HG03442 (cell line): ENCODE results near the gene RNF213.
"Not testable (repeated sequence)": the region's sequence is repeated elsewhere in the genome, so short reads cannot be mapped to it uniquely, and the experiment has no call there.

ENCODE experiments used
- ATAC-seq: cut with Tn5 transposase; IDR thresholded peaks from one replicate; pipeline ENCODE4 v1.9.1; 2021; ENCODE audit warnings: mild to moderate bottlenecking, moderate library complexity; ENCODE audit not compliant: unreplicated experiment

Gene RNF213

DNA sequence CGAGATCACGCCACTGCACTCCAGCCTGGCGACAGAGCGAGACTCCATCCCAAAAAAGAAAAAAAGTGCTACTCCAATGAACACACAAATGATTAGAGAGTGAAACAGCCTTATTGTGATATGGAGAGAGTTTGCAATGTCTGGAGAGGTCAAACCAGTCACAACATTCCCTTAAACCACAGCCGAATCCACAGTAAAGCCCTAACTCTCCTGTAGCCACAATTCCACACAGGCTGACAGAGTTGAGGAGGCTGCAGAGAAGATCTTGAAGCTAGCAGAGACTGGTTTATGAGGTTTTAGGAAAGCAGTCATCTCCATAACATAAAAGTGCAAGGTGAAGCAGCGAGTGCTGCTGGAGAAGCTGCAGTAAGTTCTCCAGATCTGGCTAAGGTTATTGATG lies 6.7 kb downstream of the RNF213 start:
- no peak for ATAC-seq

DNA sequence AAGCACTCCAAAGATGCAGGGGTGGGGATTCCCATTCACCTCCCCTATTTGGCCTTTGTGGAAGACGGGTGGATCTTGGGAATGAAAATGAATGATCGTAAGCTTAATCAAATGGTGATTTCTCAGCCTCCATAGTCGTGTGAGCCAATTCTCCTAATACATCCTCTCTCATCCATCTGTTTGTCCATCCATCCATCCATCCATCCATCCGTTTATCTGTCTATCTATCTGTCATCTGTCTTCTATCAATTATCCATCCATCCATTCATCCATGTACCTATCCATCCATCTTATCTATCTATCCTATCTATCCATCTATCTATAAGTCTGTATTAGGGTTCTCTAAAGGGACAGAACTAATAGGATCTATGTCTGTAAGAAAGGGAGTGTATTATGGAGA lies 7.8 kb downstream of the RNF213 start:
- no peak for ATAC-seq

DNA sequence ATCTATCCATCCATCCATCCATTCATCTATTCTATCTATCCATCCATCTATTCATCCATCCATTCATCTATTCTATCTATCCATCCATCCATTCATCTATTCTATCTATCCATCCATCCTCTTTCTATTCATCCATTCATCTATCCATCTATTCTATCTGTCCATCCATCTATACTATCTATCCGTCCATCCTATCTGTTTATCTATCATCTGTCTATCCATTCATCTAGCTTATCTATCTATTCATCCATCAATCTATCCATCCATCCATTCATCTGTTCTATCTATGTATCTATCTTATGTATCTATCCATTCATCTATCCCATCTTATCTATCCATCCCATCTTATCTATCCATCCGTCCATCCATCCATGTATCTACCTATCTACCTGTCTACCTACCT lies 8.8 kb downstream of the RNF213 start:
- no peak for ATAC-seq

DNA sequence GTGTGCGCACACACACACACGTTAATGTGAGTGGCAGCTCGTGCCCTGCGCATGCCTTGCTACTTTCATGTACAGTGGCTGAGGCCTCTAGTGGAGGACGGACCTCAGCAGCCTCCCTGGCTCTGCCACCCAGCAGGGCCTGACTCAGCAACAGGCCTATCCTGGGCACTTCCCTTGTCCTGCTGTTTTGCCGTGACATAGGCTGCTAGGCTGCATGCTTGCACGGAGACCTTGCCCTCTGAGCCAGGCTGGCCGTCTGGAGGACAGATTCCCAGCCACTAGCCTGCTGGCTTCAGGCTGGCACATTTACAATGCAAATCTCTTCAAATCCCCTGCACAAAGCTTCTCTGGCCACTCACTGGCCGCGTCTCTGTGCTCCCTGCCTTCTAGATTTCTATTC lies 9.5 kb downstream of the RNF213 start:
- no peak for ATAC-seq

DNA sequence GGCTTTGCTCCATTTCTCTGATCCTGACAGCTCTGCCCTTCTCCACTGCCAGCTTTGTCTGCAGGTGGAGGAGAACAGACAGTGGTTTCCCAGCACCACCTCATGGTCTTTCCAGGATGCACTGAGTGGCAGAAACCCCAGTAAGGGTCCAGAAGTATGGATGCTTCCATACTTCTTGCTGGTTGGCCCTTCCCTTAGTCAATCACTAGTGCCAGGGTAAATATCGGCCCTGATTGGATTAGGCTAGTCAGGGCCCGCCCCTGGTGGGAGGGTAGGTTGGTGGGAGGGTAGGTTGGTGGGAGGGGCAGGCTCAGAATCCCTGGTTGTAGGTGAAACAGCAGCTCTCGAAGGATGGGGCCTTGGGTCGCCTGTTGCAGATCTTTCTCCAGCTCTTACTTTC lies 10.2 kb downstream of the RNF213 start:
- ATAC-seq = no peak

DNA sequence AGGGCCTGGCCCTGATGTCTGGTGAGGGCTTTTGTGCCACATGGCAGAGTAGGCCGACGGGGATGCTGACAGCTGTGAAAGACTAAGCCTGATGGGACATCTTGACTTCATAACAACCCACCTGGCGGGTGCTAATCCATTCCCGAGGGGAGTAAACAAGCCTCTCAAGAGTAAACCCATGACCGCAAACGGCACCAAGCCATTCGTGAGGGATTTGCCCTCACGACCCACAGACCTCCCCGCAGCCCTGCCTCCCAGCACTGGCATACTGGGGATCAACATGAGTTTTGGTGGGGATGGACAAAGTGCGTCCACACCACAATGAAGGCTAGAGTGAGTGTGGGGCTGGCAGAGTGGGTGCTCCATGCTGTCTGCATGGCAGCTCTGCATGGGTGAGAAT lies 11.7 kb downstream of the RNF213 start:
- no peak for ATAC-seq

DNA sequence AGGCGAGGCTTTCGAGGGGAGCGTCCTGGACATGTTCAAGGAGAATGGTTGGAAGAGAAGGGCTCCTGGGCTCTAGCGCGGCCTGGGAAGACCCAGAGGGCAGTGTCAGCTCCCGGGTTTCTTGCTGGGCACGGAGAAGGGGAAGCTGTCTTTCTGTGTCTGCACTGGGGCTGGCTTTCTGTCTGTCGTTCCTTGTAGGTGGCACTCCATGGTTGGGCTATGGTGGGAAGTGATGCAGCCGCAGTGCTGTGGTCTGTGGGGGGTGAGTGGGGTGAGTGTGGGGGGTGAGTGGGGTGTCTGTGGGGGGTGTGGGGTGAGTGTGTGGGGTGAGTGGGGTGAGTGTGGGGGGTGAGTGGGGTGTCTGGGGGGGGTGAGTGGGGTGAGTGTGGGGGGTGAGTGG lies 13.7 kb downstream of the RNF213 start:
- no peak for ATAC-seq

DNA sequence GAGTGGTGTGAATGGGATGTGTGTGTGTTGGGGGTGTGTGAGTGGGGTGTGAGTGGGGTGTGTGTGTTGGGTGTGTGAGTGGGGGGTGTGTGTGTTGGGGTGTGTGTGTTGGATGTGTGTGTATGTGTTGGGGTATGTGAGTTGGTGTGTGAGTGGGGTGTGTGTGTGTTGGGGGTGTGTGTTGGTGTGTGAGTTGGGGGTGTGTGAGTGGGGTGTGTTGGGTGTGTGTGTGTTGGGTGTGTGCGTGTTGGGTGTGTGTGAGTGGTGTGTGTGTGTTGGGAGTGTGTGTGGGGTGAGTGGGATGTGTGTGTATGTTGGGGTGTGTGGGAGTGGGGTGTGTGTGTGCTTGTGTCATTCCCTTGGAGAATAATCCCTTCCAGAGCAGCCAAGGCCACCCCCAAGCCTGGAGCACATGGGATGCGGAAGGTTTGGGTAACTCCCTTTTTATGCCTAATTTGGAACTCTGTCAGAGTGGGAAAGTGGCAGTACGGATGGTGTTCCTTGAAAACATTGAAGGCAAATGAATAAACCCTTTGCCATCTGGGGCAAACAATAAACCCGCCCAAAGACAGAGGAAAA lies 14.3 kb downstream of the RNF213 start:
- ATAC-seq = no peak

DNA sequence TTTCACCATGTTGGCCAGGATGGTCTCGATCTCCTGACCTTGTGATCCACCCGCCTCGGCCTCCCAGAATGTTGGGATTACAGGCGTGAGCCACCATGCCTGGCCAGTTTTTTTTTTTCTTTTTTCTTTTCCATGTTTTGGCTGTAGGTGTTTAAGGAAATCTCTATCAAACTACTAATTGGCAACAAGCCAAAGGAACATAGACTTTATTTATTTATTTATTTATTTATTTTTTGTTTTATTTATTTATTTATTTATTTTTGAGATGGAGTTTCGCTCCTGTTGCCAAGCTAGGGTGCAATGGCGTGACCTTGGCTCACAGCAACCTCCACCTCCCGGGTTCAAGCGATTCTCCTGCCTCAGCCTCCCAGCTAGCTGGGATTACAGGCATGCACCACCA lies 15.2 kb downstream of the RNF213 start:
- ATAC-seq = not testable (repeated sequence)

DNA sequence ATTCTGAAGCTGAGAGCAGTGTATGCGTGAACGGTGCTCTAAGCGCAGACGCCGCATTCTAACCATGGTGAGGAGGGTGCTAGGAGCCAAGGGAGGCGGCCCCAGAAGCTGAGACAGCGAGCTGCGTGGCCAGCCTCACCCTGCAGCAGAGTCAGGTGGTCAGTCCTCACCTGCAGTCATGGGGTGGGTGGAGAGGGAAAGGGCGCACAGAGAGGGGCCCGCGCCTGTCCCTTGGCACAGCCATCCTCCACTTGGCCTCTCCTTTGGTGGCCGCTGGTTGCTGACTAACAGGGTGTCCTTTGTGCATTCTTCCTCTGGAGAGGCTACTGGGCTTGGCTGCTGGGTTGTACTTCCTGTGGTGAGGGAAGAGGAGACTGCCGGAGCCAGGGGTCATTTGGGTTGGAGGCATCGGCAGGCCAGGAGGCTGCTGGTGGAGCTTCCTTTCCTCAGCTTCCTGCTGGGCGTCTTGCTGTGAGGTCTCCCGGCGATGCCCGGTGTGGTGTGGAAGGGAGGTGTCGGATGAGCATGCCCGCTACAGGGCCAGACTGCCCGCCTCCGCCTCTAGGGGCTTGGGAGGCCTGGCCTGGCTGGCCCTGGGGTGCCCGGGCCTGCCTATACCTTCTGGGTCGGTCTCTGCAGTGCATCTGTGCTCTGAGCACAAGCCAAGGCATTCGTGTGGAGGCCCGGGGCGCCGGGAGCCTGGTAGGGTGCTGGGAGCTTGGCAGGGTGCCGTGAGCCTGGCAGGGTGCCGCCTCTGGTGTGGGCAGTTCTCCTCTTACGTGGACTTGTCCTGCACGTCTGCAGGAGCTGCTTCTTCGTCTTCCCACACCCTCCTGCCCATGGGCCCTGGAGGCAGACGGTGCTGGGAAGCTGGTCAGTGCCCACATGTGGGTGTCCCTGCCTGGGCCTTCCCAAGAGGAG lies 17.4 kb downstream of the RNF213 start:
- no peak for ATAC-seq

DNA sequence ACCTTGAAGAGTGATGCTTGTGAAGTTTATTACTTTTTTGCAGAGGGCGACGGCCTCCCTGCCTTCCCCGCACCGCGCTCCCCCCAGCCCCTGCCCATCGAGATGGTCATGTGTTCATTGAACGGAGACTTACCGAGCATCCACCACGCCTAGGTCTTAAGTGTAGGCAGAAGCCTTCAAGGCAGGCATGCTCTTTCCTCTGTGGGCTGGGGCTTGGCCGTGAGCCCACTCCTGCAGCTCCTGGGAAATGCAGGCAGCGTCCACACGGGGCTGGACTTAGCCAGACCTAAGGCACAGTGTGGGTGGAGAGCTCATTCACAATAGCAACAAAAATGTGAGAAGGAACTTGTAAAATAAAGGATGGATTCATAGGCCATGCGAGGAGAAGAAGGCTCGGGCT lies 19.2 kb downstream of the RNF213 start:
- no peak for ATAC-seq

DNA sequence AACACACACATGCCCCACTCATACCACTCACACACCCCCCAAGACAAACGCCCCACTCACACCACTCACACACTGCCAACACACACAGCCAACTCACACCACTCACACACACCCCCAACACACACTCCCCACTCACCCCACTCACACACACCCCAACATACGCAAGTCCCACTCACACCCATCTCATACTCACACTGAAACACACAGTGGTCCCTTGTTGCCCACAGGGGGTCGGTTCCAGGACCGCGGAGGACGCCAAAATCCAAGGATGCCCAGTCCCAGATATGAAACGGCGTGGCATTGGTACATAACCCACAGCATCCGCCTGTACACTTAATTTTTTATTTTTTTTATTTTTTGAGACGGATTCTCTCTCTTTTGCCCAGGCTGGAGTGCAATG lies 20.9 kb downstream of the RNF213 start:
- no peak for ATAC-seq

DNA sequence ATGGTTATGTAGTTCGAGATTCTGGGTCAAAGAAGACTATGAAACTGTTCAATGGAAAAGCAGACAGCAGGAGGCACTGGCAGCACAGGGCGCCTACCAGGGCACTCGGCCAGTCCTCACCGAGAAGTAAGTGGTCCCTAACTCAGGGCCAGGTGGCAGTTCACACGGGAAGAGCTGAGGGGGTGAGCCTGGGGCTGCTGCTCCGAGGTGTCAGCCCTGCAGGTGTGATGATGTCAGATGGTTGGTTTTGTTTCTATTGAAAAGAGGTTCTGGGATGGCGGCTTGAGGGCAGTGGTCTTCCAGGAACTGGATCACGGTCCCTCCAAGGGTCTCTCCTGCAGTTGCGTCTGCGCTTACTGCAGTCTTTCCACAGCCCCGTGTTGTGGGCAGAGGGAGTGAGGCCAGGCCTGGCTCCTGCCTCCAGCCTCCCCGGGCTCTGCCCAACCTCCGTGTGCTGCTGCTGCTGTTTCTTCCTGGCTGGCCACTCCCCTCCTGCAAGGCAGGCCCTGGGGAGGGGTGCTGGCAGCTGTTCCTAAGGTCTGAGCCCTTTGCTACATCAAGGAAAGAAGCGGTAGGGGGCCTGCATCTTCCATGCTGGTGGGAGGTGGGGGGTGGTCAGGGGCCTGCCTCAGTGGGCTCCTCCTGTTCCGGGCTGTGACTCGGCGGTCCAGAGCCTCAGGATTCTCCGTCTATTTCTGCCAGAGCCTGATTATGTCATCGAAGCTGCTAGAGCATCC lies 22.6 kb downstream of the RNF213 start:
- ATAC-seq = no peak

DNA sequence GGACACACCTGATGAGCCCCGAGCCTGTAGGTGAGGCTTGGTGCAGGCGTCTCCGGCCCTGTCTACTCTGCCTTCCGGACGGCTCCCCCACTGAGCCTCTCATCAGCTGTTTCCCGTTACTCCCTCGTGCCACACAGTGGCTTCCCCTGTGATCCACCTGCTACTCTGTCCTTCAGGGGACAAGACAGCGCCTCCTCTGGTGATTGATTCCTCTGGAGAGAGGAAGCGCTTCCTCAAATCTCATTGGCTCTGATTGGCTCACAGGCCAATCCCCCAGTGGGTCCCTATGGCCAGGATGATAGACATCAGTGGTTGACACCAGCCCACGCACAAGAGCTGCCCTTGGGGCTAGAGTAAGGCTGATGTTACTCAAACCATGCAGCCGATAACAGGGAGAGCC lies 24.0 kb downstream of the RNF213 start:
- no peak for ATAC-seq

DNA sequence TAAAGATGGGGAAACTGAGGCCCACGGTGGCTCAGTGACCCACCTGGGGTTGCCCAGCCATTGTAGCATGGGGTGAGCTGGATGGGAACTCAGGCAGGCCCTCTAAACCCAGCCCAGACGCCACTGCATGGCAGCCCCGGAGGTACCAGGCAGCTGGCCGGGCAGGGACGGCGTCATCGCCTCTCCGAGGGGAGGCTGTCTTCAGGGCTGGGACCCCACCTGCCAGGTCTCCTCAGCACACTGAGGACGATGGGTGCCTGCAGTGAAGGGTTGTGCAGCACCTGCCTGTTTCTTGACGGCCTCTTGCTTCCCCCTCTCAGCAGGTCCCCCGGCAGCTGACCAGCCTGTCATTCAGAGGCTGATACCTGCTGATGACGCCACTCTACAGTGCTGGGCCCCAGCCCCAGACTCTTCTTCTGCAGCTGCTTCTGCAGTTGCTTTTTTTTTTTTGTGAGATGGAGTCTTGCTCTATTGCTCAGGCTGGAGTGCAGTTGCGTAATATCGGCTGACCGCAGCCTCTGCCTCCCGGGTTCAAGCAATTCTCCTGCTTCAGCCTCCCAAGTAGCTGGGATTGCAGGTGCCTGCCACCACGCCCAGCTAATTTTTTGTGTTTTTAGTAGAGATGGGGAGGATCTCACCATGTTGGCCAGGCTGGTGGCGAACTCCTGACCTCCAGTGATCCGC lies 24.7 kb downstream of the RNF213 start:
- no peak for ATAC-seq

DNA sequence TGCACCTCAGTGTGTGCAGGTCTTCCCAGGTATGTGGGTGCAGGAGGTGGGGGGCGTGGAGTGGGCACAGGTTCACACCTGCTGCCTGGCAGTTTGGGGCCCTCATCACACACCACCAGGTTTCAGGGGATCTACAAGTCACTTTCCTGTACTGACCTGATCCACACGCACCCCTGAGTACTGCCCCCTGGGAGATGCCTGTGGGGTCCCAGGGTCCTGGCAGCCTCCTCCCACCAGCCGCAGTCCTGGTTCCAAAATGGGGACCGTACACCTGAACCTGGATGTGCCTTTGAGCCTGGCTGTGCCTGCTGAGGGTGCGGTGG lies 25.9 kb downstream of the RNF213 start:
- ATAC-seq = no peak

DNA sequence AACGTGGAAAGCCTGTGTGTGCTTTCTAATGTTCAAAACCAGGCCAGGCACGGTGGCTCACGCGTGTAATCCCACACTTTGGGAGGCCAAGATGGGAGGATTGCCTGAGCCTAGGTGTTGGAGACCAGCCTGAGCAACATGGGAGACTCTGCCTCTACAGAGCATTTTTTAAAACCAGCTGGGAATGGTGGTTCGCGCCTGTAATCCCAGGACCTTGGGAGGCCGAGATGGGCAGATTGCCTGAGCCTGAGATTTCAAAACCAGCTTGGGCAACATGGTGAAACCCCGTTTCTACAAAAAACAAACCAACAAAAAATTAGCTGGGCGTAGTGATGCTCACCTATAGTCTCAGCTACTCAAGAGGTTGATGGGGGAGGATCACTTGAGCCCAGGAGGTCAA lies 26.4 kb downstream of the RNF213 start:
- ATAC-seq = no peak

DNA sequence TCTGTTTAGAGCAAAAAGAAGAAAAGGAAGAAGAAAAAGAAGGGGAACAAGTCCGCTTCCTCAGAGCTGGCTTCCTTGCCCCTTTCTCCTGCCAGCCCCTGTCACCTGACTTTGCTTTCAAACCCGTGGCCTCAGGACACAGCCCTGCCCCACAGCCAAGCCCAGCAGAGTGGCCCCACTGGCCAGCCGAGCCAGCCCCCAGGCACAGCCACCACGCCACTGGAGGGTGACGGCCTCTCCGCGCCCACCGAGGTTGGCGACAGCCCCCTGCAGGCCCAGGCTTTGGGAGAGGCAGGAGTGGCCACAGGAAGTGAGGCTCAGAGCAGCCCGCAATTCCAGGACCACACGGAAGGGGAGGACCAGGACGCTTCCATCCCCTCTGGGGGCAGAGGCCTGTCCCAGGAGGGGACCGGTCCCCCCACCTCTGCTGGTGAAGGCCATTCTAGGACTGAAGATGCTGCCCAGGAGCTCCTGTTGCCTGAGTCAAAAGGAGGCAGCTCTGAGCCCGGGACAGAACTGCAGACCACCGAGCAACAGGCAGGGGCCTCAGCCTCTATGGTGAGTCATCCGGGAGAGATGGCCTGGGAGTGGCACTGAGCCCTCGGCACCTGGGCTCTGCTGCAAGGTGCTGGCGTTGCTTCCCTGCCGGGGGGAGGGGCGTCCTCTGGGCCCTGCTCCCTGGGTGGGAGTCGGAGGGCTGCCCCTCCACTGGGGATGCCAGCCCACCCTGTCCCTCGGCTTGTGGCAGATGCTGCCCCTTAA lies 27.3 kb downstream of the RNF213 start:
- no peak for ATAC-seq

DNA sequence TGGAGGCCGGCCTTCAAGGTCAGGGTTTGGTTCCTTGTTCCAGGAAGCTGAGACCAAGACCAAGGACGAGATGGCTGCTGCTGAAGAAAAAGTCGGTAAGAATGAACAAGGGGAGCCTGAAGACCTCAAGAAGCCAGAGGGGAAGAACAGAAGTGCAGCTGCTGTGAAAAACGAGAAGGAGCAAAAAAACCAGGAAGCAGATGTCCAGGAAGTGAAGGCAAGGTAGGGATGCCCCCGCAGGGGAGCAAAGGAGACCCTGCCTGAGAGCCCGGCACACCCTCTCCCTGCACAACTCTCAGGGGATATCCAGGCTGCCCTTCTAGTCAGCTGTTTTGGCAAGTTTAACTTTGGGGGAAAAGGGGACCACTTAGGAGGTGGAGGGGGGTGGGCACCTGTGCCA lies 29.0 kb downstream of the RNF213 start:
- ATAC-seq = no peak

DNA sequence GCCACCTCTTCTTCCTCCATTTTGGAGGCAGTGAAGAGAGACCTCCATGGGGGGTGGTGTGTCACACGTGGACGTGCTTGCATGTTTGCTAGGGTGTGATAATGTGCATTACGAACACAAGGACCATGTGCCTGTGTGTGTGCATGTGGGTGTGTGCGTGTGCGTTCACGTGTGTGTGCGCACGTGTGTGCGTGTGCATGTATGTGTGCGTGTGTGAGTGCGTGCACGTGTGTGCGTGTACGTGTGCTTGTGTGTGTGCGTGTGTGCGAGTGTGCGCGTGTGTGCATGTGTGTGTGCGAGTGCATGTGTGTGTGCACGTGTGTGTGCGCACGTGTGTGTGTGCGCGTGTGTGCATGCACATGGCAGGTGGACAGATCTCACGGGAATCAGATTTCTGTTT lies 29.5 kb downstream of the RNF213 start:
- ATAC-seq = no peak

DNA sequence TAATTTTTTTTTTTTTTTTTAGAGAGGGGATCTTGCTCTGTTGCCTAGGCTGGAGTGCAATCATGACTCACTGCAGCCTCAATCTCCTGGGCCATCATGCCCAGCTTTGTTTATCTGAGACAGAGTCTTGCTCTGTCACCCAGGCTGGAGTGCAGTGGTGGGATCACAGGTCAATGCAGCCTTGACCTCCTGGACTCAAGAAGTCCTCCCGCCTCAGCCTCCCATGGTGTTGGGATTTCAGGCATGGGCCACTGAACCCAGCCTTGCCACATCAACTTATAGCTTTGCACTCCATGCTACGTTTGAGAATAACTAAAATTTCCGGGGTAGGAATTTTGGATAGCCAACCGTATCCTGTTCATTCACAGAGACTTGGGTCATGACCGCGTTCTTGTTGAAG lies 30.6 kb downstream of the RNF213 start:
- ATAC-seq = no peak
